ENCODE measurements around the gene ALOX15B. TPM values are rescaled to one million over a fixed set of nuclear protein-coding genes. Genes with fewer than 3 reads are reported as not detected.

Gene ALOX15B
- polyA plus RNA-seq, 1 of the 3 experiments (the other 2 are of a cell fraction) = not detected

DNA sequence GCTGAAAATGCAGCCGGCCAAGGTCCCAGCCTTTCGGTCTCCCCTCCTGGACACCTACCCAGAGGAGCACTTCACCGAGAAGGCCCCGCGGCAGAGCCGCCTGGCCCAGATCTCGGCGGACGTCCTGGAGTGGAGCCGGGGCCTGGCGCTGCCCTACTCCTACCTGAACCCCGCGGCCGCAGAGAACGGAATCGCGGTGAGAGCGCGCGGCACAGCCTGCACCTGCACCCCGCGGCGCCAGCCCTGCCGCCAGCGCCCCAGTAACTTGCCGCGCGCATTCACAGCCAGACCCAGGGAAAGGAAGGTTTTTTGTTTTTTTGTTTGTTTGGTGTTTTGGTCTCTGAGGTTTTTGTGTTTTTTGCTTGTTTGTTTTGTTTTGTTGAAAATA is 33.5 kb downstream of the ALOX15B start:
- Histone ChIP-seq H3F3A (replicated peaks; ENCODE audit: insufficient read depth) (no peaks in the 10 kb centered on the region), H3K4me3 (ENCODE audit: low read depth in 2 of 2, low read length in 1 of 2) (no peak overlapping the region), H3K79me2 (ENCODE audit: insufficient read depth) (no peaks in the 10 kb centered on the region), H3K27me3 (ENCODE audit: insufficient read depth) (peaks cover 77% of the 10 kb centered on the region), H4K20me1 (ENCODE audit: insufficient read depth) (no peaks in the 10 kb centered on the region), H3K9me2 (no peaks in the 10 kb centered on the region), H3K4me1 (ENCODE audit: control insufficient read depth in 1 of 2, insufficient read depth in 2 of 2, low read depth in 1 of 2, low read length in 1 of 2) (peaks cover 0 to 8% of the 10 kb centered on the region in 2 experiments; a peak in 1 of 4 replicates), H3K9me3 (no peaks in the 10 kb centered on the region), H3K27ac (ENCODE audit: low read depth in 2 of 2, low read length in 1 of 2) (no peak overlapping the region), H3K9ac (no peak overlapping the region), H3K36me3 (replicated peaks in 1 of 2; ENCODE audit: control insufficient read depth in 1 of 2, insufficient read depth in 2 of 2, low read length in 1 of 2) (no peaks in the 10 kb centered on the region), H3K4me2 (no peak overlapping the region), H2AFZ (ENCODE audit: low read depth) (no peak overlapping the region)
- POLR2A ChIA-PET = no interaction called here
- CTCF ChIA-PET = interaction anchor here (2.1 to 20.8 kb wide), 9 partner anchors 8 to 56 kb away, joined by 8 to 390 read pairs (median 32); partner anchors contain the start of genes ALOX12B and ALOXE3
- TF ChIP-seq MAX (IDR thresholded peaks at IDR 0.05; ENCODE audit: low read depth) = no peak
- no peak for TF ChIP-seq ZBTB33 (IDR thresholded peaks at IDR 0.05; ENCODE audit: borderline replicate concordance, low read depth)
- no peak for TF ChIP-seq POLR2AphosphoS5 (IDR thresholded peaks at IDR 0.05; ENCODE audit: low read depth, low read length)
- no peak for DNase-seq
- WGBS (ENCODE audit: low lambda C conversion rate) = 39% methylated on average over 18 of the region's 28 CpGs

DNA sequence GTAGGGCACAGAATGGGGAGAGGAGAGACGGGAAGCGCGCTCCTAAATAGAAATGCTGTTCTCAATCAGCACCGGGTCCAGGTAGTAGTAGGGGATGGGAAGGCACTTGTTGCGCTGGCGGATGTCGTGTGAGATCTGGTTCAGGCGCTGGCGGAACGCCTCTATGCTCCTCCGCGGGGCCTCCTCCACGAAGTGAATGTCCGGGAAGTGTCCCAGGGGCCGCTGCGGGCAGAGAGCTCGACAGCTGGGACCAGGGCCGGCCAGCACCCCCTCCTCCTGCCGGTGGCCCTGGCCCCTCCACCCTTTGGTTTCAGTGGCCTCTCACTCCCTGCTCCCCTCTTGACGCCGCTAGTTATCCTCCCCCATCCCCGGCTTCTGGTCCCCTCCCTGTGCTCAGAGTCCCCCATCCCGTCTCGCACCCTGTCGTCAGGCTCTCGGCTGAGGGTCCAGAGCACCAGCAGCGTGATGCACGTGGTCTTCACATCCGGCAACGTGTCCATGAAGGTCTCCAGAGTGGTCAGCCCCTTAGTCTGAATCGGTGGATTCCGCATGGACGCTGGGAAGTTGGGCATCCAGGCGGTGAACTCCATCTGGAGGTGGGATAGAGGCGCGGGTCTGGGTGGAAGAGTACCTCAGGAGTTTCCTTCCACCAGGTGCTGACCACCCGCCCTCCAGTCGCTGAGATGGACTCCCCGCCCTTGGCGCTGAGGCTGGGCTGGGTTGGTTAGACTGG is 34.0 kb downstream of the ALOX15B start:
- H3K27ac ChIP-seq (ENCODE audit: low read depth in 2 of 2, low read length in 1 of 2) = no peak overlapping the region
- H3K9ac ChIP-seq = no peak overlapping the region
- ChIA-PET CTCF (interaction anchor here (0.6 to 20.8 kb wide), 44 partner anchors 7 to 263 kb away, joined by 3 to 390 read pairs (median 5); partner anchors contain the start of genes ALOX12B, ALOXE3 and HES7), POLR2A (interaction anchor here (1.7 kb wide), 1 partner anchor 100 kb away, joined by 5 read pairs; no protein-coding TSS in a partner anchor)
- H3K36me3 ChIP-seq (replicated peaks in 1 of 2; ENCODE audit: control insufficient read depth in 1 of 2, insufficient read depth in 2 of 2, low read length in 1 of 2) = no peaks in the 10 kb centered on the region
- no peaks in the 10 kb centered on the region for H3K9me3 ChIP-seq
- peak; percentile 54 for DNase-seq
- WGBS (ENCODE audit: low lambda C conversion rate) = 29% methylated on average over 38 of the region's 40 CpGs
- H3K4me1 ChIP-seq (ENCODE audit: control insufficient read depth in 1 of 2, insufficient read depth in 2 of 2, low read depth in 1 of 2, low read length in 1 of 2) = peaks cover 0 to 8% of the 10 kb centered on the region in 2 experiments; a peak in 1 of 4 replicates
- no peaks in the 10 kb centered on the region for H3K79me2 ChIP-seq (ENCODE audit: insufficient read depth)
- H3K9me2 ChIP-seq = no peaks in the 10 kb centered on the region
- H4K20me1 ChIP-seq (ENCODE audit: insufficient read depth) = no peaks in the 10 kb centered on the region
- no peak for TF ChIP-seq CHD2 (IDR thresholded peaks at IDR 0.05; ENCODE audit: low read length, partially characterized antibody)
- TF ChIP-seq USF2 (IDR thresholded peaks at IDR 0.05; ENCODE audit: borderline replicate concordance, low read depth, low read length) = no peak
- TF ChIP-seq TCF12 (IDR thresholded peaks at IDR 0.05) = no peak
- TF ChIP-seq, protein P1, sequence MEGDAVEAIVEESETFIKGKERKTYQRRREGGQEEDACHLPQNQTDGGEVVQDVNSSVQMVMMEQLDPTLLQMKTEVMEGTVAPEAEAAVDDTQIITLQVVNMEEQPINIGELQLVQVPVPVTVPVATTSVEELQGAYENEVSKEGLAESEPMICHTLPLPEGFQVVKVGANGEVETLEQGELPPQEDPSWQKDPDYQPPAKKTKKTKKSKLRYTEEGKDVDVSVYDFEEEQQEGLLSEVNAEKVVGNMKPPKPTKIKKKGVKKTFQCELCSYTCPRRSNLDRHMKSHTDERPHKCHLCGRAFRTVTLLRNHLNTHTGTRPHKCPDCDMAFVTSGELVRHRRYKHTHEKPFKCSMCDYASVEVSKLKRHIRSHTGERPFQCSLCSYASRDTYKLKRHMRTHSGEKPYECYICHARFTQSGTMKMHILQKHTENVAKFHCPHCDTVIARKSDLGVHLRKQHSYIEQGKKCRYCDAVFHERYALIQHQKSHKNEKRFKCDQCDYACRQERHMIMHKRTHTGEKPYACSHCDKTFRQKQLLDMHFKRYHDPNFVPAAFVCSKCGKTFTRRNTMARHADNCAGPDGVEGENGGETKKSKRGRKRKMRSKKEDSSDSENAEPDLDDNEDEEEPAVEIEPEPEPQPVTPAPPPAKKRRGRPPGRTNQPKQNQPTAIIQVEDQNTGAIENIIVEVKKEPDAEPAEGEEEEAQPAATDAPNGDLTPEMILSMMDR (IDR thresholded peaks at IDR 0.05) = no peak
- no peak for TF ChIP-seq USF1 (IDR thresholded peaks at IDR 0.05; ENCODE audit: borderline replicate concordance, low read depth)
- no peak for TF ChIP-seq POLR2AphosphoS5 (IDR thresholded peaks at IDR 0.05; ENCODE audit: low read depth, low read length)
- TF ChIP-seq ZBTB33 (IDR thresholded peaks at IDR 0.05; ENCODE audit: borderline replicate concordance, low read depth) = no peak
- TF ChIP-seq SMC3 (IDR thresholded peaks at IDR 0.05; ENCODE audit: low read depth, low read length) = no peak
- TF ChIP-seq EP300 (IDR thresholded peaks at IDR 0.05; ENCODE audit: borderline replicate concordance in 1 of 2, low read depth in 1 of 2, low read length in 1 of 2) = no peak
- no peak for TF ChIP-seq TEAD4 (IDR thresholded peaks at IDR 0.05; ENCODE audit: borderline replicate concordance, insufficient read depth)
- TF ChIP-seq ELF1 (IDR thresholded peaks at IDR 0.05) = no peak
- no peak for TF ChIP-seq RAD21 (IDR thresholded peaks at IDR 0.05; ENCODE audit: low read length)
- TF ChIP-seq NFIC (IDR thresholded peaks at IDR 0.05; ENCODE audit: borderline replicate concordance) = no peak
- TF ChIP-seq EZH2phosphoT487 (IDR thresholded peaks at IDR 0.05; ENCODE audit: borderline replicate concordance, low read depth) = no peak
- peak overlapping the region; percentile 44; the same call in 1 of the 2 replicates for H3K4me2 ChIP-seq
- no peak overlapping the region for H2AFZ ChIP-seq (ENCODE audit: low read depth)
- H3K27me3 ChIP-seq (ENCODE audit: insufficient read depth) = peaks cover 74% of the 10 kb centered on the region
- no peaks in the 10 kb centered on the region for H3F3A ChIP-seq (replicated peaks; ENCODE audit: insufficient read depth)
- no peak overlapping the region for H3K4me3 ChIP-seq (ENCODE audit: low read depth in 2 of 2, low read length in 1 of 2)
